Stimulated activated CD4-positive, alpha-beta T cell treated with anti-CD3 and anti-CD28 coated beads, TNF-alpha, amount 100 ng/mL, for 24 hours (primary cell): Measurements from ENCODE around the gene COL6A2.

Experiments
- DNase-seq, 3 experiments: peaks; one replicate each; pipeline ENCODE4 v3.0.0-alpha.2; 2020; ENCODE audit warnings: low read depth in 3 of 3

Gene COL6A2

DNA sequence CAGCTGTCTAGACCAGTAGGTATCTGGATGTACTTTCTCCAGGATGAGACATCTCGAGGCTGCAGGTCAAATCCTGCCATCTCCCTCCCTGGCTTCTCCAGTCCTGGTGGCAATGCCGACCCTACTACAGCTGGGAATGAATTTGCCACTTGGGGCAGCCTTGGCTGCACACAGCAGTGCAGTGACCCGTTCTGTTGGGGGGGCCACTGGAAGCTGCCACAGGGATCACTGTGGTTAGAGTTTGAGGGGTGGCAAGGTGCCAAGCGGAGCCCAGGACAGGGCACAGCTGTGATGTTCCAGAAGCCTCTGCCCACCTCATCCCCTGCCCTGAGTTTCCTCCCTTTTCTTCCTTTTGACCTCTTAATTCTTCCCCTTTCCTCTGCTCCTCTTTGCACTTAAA, 17.1 kb downstream of the COL6A2 start:
- DNase-seq: no peak

DNA sequence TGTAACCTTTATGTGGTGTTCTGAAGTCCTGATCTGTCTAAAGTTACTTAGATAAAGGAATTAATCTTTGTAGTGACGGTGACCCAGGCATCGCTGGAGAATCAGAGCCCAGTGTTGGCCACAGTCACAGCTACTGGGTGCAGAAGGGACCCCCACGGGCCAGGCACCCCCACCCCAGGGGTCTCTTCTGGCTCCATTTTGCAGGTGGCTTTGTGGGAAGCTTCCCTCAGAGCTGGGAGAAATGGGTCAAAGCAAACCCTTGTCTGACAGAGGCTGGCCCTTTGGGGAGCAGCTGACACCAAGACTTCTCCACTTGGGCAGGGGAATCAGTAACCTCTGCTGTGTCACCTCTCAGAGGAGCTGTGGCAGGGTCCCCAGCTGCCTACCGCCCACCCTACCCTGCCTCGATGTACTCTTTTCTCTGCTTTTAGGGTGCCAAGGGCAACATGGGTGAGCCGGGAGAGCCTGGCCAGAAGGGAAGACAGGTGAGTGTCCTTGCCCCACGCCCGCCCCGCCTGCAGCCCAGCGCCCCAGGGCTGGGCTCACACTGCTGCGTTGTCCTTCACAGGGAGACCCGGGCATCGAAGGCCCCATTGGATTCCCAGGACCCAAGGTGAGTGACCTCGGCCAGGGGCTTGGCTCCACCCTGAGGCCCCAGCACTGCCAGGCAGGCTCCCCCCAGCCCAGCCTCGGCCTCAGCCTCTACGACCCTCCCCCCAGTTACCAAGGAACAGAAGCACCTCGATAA, 17.7 kb downstream of the COL6A2 start:
- no peak for DNase-seq

DNA sequence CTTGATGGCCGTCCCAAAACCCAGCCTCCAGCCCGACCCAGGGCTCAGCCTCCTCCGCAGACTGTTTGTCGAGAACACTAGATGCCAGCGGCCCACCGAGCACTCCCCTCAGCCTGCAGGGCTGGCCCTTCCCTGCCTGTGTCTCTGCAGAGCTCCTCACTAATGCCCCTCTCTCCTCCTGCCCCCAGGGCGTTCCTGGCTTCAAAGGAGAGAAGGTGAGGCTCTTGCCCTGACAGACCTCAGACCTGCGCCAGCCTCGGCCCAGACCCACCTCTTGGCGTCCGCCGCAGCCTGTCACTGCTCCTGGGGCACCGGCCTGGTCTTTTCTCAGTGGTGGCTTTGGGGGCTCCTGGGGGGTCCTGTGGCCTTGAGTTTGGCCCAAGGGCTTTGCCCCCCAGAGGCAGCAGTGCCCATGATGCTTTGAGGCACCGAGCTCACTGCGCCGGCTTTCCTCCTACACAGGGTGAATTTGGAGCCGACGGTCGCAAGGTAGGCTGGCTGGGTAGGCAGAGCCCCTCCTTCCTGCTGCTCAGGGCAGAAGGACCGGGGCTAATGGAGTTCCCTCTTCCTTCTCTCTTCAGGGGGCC, 18.4 kb downstream of the COL6A2 start:
- DNase-seq: no peak

DNA sequence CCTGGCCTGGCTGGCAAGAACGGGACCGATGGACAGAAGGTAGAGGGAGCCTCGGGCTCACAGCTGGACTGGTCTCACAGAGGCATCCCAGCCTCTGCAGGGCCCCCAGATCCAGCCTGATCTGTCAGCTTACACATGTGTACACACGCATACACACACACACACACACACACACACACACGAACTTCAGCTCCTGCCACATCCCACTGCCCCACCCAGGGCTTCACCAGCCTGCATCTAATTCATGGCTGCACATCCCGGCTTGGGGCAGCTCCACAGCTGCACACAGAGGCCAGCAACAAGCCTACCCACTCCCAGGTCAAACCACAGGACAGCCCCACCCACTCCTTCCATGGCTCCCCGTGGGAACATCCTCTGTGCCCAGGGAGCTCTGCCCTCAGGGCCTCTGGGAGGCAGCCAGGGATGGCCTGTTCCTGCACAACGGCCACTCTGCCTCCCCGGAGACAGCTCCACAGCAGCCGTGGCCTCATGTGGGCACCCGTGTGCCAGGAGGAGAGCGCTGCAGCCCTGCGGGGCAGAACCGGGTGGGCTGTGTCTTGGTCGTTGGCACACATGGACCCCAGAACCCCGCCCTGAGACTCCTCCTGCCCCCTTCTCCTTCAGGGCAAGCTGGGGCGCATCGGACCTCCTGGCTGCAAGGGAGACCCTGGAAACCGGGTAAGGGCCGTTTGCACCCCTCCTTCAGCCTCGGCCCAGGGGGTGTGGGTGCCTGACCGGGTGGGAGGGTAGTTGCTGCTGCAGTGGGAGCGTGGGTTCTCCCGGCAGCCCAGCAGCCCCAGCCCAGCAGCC, 19.1 kb downstream of the COL6A2 start:
- DNase-seq: no peak

DNA sequence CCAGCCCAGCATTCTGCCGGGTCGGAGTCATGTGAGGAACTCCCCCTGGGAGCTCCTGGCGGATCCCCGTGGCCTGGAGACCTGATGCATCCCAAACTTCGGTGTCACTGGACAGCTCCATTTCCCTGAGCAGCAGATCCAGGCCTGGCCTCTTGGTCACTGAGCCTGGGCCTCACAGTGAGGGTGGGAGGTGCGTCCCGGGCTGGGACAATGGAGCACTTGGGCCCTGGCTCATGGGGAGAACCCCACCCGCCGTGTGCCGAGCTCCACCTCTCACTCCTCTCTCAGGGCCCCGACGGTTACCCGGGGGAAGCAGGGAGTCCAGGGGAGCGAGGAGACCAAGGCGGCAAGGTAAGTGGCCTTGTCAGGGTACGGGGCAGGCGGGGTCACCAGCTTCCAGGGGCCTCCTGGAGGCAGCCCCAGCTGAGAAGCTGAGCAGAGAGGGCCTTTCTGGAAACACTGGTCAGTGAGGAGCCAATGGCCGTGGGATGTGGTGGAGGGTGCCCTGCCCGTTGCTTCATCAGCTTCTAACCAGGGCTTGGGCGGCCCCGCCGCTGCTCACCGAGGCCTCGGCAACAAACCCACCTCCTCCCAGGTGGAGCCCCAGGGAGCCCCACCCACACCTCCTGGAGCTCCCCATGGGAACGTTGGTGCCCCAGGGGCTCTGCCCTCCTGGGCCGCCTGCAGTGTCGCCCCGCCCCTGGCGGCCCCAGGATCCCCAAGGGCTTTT, 19.8 kb downstream of the COL6A2 start:
- no peak for DNase-seq

DNA sequence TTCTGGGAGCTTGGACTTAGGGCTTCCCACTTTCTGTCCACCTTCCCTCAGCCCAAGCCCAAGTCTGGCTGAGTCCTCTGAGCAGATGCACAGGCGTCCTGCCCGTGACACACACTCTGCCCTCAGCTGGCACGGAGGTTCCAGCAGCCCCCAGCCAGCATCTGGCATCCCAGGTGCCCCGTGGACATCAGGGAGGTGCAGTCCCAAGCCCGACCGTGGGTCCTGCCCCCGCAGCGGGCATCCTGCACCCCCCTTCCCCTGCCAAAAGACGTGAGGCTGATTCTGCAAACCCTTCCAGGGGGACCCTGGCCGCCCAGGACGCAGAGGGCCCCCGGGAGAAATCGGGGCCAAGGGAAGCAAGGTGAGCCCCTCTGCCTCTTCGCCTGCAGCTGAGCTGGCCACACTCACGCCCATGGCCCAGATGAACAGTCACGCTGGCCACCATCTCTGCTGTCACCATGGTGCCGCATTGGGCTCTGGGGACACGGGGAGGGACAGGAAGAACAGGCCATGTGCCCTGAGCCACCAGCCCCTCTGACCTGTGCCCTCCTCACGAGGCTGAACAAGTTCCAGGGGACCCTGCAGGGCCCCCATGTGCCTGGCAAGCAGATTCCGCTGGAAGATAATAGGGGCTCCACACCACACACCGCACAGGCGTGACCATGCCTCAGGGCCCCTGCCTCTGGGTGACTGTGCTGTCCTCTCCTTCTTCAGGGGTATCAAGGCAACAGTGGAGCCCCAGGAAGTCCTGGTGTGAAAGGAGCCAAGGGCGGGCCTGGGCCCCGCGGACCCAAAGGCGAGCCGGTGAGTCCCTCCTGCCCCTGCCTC, 20.6 kb downstream of the COL6A2 start:
- DNase-seq: no peak

DNA sequence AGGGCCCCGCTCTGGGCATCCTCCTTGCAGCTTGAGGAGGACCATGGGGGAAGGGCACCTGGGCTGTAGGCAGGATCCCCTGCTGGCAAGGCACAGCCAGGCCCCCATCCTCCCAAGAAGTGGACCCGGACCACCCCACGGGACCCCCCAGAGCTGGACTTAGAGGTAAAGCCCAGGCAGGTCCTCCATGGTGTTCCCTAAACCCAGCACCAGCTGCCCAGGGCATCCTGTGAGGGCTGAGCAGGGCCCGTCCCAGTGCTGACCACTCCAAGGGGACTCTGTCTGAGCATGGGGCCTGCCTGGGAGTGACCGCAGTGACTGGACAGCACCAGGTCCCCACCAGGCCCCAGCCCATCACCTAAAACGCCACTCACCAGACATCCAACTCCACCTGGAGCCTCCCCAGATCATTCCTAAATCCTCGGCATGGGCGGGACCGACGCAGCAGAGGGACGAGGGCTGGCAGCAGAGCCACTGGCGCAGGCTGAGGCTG, 21.3 kb downstream of the COL6A2 start:
- DNase-seq: no peak

DNA sequence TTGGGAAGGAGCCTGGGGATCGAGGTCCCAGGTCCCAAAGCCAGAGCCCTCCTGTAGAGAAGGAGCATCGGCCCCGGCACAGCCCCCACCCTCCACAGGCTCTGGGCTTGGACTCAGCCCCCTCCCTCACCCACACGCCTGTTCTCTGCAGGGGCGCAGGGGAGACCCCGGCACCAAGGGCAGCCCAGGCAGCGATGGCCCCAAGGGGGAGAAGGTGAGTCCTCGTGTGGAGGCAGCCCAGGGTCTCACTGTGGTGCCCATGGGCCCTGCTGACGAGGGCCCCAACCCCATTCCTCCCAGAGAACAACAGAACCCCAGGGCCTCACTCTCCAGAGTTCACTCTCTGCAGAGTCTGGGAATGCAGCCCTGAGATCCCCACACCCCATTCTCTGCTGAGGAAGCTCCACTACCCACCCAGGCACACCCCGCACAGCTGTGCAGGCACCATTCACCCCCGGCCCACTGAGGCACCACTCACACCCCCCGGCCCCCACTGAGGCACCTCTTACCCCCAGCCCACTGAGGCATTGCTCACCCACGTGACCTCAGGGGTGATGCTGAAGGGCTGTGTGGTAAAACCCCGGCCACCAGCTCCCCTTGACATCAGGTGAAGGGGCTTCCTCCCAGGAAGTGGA, 21.8 kb downstream of the COL6A2 start:
- DNase-seq: no peak

DNA sequence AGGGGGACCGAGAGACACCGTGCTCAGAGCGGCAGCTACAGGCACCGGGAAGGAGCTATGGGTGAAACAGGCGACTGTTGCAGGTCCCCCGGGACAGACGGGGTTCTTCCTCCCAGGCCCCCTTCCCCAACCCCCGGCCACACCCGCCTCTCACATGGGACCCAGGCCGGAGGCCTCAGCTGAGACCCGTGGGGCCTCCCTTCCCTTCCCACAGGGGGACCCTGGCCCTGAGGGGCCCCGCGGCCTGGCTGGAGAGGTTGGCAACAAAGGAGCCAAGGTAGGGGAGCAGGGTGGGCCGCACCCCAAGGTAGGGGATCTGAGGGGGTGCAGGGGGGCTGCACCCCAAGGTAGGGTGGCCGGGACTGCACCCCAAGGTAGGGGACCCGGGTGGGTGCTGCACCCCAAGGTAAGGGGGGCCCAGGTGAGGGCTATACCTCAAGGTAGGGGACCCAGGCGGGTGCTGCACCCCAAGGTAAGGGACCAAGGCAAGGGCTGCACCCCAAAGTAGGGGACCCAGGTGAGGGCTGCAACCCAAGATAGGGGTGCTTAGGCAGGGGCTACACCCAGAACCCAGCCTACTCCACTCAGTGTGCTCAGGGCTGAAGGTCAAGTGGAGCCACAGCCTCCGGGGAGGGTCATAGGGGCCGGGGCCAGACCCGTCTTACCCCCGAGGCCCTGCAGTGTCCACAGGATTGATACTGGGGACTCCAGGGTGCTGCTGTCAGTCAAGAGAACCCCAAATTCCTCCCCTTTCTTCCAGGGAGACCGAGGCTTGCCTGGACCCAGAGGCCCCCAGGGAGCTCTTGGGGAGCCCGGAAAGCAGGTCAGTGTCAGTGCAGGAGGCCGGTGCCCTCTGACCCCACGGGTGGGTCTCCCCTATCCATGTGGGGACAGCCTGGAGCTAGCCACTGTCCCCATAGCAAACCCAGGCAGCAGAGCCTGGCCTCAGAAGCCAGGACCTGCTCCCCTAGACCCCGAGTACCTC, 22.7 kb downstream of the COL6A2 start:
- DNase-seq: no peak

DNA sequence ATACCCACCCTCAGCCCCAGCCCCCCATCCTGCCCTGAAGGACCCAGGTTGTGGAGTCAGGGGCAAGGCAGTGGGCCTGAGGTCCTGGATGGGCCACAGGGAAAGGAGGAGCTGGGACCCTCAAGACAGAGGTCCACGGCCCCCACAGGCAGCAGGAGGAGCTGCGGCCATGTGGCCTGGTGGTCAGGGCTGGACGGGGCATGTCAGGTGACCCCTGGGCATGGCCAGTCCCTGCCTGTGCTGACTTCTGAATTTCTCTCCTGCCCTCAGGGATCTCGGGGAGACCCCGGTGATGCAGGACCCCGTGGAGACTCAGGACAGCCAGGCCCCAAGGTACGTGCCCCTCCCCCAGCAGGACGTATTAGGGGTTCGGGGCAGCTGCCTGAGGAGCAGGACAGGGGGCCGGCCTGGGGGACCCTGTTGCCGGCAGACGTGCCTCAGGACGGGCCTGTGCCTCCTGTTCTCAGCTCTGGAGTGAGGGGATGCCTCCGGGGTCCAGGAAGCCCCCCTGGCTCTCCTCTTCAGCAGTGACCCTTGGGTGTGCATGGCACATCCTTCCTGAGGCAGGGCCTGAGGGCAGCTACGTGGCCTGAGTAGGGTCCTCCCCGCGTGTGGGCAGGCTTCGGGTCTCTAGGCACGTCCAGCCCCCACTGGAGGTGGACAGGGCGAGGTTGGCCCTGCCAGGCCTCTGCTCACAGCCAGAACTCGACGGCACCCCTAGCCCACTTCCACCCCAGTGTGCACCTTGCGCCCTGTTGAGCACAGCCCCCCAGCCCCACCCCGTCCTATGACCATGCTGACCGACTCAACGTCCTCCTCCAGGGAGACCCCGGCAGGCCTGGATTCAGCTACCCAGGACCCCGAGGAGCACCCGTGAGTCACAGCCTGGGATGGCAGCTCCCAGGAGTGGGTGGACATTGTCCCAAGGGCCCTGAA, 23.6 kb downstream of the COL6A2 start:
- DNase-seq: no peak

DNA sequence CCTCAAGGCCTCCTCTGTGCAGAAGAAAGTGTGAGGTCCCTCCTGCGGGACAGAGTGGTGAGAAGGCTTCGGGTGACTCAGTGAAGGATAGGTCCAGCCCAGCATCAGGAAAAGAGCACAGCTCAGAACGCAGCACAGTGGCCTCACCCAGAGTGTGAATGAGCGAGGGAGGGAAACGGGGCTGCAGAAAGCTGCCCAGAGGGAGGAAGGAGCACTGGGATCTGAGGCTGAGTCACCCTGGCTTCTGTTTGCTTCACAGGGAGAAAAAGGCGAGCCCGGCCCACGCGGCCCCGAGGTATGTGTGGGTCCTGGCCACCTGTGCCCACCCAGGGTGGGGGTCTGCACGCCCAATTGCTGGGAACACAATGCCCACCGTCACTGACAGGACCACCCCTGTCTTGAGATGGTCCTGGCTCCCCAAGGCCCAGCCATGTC, 24.3 kb downstream of the COL6A2 start:
- no peak for DNase-seq

DNA sequence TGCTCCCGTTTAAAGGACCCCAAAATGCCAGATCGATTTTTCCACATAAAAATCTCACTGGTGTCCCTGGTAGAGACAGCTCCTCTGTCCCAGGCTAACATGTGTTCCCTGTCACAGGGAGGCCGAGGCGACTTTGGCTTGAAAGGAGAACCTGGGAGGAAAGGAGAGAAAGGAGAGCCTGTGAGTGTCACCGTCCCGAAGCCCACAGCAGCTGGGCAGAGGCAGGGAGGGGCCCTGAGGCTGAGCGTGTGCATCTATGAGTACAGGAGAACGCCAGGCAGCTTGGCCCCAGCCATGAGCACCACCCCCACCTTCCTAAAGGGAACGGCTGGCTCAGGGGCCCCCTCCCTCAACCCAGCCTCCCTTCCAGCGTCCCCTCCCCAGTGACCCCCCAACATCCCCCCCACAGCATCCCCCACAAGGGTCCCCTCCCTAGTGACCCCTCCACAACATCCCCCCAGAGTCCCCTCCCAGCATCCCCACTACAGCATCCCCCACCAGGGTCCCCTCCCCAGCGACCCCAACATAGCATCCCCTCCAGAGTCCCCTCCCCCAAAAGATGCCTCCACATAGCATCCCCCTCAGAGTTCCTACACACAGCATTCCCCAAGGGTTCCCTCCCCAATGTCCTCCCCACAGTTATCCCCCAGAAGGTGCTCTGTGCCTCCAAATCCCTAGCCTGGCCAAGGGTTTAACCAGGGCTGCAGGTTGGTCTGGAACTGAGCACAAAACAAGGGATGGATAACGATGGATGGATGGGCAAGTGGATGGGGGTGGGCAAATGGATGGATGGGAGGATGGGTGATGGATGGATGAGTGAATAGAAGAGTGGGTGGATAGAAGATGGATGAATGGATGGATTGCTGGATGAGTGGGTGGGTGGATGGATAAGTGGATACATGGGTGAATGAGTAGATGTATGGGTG, 25.1 kb downstream of the COL6A2 start:
- no peak for DNase-seq

DNA sequence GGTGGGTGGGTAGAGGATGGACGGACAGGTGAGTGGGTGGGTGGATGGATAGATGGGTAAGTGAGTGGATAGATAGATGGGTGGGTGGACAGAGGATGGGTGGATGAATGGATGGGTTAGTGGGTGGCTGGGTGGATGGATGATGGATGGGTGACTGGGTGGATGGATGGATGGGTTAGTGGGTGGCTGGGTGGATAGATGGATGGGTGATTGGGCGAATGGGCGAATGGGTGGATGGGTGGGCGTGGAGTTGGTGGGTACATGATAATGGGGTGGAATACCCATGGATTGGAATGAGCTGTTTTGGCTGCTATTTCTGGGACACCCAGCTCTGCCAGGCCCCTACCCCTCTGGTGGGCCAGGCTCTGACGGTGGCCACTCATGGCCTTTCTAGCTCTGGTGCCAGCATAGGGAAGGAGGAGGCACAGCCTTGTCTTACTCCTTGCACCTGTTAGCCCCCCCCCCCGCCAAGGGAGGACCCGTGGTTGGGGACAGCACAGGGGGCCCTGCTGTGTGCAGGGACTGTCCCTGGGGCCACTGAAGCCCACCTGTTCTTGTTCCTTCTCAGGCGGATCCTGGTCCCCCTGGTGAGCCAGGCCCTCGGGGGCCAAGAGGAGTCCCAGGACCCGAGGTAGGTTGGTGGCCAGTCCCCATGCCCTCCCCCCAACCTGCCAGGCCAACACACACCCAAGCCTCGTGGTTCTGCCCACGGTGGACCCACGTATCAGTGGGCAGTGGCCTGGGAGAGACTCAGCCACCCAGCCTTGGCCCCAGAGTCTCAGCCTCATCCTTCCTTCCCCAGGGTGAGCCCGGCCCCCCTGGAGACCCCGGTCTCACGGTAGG, 26.4 kb downstream of the COL6A2 start:
- no peak for DNase-seq

DNA sequence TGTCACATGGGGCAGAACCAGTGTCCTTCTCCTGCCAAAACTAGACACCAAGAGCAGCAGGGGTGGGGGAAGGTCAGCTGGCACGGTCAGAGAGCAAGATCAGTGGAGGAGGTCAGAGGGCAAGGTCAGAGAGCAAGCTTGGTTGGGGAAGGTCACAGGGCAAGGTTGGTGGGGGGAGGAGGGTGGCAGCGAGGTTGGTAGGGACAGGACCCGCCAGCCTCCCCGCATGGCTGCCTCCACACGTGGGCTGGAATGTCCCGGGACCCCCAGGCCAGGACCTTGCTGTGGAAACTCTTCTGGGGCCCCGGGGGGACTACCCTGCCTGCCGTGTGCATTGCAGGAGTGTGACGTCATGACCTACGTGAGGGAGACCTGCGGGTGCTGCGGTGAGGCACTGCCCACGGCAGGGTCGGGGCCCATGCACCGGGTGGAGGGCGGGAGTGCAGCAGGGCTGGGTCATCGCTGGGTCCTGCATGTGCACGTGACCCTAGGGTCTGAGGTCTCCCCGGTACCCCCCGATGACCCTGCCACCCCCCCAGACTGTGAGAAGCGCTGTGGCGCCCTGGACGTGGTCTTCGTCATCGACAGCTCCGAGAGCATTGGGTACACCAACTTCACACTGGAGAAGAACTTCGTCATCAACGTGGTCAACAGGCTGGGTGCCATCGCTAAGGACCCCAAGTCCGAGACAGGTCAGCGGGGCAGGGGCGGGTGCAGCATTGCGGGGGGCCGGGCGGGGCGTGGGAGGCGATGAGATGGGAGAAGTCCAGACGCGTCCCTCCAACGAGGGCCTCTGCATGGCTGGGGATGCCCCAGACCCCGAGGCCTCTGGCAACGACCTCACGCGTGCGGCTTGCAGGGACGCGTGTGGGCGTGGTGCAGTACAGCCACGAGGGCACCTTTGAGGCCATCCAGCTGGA, 27.3 kb downstream of the COL6A2 start:
- DNase-seq: no peak

DNA sequence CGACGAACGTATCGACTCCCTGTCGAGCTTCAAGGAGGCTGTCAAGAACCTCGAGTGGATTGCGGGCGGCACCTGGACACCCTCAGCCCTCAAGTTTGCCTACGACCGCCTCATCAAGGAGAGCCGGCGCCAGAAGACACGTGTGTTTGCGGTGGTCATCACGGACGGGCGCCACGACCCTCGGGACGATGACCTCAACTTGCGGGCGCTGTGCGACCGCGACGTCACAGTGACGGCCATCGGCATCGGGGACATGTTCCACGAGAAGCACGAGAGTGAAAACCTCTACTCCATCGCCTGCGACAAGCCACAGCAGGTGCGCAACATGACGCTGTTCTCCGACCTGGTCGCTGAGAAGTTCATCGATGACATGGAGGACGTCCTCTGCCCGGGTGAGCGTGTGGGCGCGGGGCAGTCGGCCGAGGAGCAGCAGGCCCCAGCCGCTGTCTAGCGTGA, 28.0 kb downstream of the COL6A2 start:
- no peak for DNase-seq
